GM23338 (cell line): ENCODE results near the gene AFF1. TPM values are rescaled to one million over a fixed set of nuclear protein-coding genes. Genes with fewer than 3 reads are reported as not detected.

Experiments
- EZH2 ChIP-seq: fragments of 200-600 bp; sonication (generic); IDR thresholded peaks from one replicate; pipeline ENCODE4 v1.8.0; 2017; ENCODE audit warnings: antibody characterized with exemption, mild to moderate bottlenecking, low read depth; ENCODE audit not compliant: unreplicated experiment
- EZH2phosphoT487 ChIP-seq: fragments of 200-600 bp; sonication (generic); IDR thresholded peaks from one replicate; pipeline ENCODE4 v1.8.1; 2018; ENCODE audit warnings: antibody characterized with exemption; ENCODE audit not compliant: unreplicated experiment
- POLR2AphosphoS5 ChIP-seq: IDR thresholded peaks from 2 replicates; pipeline ENCODE4 v1.6.1; 2016; ENCODE audit warnings: antibody characterized with exemption, low read depth
- STAT1 ChIP-seq: IDR thresholded peaks from one replicate; pipeline ENCODE4 v1.6.1; 2016; ENCODE audit warnings: antibody characterized with exemption; ENCODE audit not compliant: unreplicated experiment
- ZNF114 ChIP-seq: fragments of 250-450 bp; sonication (Bioruptor Pico); IDR thresholded peaks from 2 replicates; pipeline ENCODE4 v1.5.0; 2020; ENCODE audit warnings: mild to moderate bottlenecking, moderate library complexity
- ZNF462 ChIP-seq: fragments of 250-450 bp; sonication (Bioruptor Pico); IDR thresholded peaks from 2 replicates; pipeline ENCODE4 v1.5.0; 2020; ENCODE audit warnings: mild to moderate bottlenecking, moderate library complexity
- polyA plus RNA-seq: library from polyadenylated mRNA; unstranded; fragments of >200 nt; fragmentation: Nextera tagmentation; extraction: Ambion mirVana; gene quantifications from 2 replicates; pipeline ENCODE4 v1.2.1, GENCODE V29; 2016
- total RNA-seq: library from RNA; depleted of rRNA; stranded (reverse); fragments of >200 nt; shearing (Covaris generic); gene quantifications from 2 replicates; pipeline ENCODE4 v1.2.3, GENCODE V29; 2014
- TF ChIP-seq, protein P1 (sequence below): IDR thresholded peaks from one replicate; pipeline ENCODE4 v1.6.1; 2018; ENCODE audit warnings: antibody characterized with exemption; ENCODE audit not compliant: unreplicated experiment
- TF ChIP-seq, protein P2 (sequence below), 2 experiments: fragments of 200-600 bp in 1 of 2; sonication (generic) in 1 of 2; conservative IDR thresholded peaks; 2 replicates each; pipeline versions ENCODE4 v1.5.1 to v1.6.1; 2016 to 2017; ENCODE audit warnings: antibody characterized with exemption in 2 of 2, low read depth in 2 of 2, mild to moderate bottlenecking in 2 of 2, moderate library complexity in 1 of 2

The AFF1 gene
- total and polyA plus RNA-seq, 2 experiments from 2014 or later = 42.6 to 67.2 TPM

DNA sequence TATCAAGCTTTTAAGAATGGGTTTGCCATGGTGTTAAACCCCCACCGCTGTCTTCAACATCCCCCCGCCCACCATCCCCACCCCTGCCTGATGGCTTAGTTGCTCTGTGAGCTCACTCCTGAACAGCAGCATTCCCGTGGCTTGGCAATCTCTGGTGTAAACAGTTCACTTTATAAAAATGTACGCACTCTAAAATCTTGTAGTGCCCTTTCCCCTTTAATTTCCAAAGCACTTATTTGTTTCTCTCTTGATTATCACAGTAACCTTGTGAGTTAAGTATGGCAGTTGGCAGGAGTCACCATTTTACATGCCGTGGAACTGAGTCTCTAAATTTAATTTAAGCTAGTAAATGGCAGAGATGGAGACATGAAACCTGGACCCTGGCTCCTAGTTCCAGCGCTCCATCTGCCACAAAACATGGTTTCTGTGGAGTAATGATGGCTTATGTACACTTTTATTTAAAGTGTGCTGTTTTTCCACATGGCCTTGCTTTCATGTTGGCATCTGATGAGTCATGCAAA, 123.1 kb downstream of the AFF1 start (continued):
- TF ChIP-seq ZNF462 (CRISPR knock-in tag) (no peak), STAT1 (no peak), ZNF114 (CRISPR knock-in tag) (no peak), EZH2phosphoT487 (no peak), EZH2 (no peak), POLR2AphosphoS5 (no peak)
- TF ChIP-seq, protein P1, sequence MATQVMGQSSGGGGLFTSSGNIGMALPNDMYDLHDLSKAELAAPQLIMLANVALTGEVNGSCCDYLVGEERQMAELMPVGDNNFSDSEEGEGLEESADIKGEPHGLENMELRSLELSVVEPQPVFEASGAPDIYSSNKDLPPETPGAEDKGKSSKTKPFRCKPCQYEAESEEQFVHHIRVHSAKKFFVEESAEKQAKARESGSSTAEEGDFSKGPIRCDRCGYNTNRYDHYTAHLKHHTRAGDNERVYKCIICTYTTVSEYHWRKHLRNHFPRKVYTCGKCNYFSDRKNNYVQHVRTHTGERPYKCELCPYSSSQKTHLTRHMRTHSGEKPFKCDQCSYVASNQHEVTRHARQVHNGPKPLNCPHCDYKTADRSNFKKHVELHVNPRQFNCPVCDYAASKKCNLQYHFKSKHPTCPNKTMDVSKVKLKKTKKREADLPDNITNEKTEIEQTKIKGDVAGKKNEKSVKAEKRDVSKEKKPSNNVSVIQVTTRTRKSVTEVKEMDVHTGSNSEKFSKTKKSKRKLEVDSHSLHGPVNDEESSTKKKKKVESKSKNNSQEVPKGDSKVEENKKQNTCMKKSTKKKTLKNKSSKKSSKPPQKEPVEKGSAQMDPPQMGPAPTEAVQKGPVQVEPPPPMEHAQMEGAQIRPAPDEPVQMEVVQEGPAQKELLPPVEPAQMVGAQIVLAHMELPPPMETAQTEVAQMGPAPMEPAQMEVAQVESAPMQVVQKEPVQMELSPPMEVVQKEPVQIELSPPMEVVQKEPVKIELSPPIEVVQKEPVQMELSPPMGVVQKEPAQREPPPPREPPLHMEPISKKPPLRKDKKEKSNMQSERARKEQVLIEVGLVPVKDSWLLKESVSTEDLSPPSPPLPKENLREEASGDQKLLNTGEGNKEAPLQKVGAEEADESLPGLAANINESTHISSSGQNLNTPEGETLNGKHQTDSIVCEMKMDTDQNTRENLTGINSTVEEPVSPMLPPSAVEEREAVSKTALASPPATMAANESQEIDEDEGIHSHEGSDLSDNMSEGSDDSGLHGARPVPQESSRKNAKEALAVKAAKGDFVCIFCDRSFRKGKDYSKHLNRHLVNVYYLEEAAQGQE = no peak
- TF ChIP-seq, protein P2, sequence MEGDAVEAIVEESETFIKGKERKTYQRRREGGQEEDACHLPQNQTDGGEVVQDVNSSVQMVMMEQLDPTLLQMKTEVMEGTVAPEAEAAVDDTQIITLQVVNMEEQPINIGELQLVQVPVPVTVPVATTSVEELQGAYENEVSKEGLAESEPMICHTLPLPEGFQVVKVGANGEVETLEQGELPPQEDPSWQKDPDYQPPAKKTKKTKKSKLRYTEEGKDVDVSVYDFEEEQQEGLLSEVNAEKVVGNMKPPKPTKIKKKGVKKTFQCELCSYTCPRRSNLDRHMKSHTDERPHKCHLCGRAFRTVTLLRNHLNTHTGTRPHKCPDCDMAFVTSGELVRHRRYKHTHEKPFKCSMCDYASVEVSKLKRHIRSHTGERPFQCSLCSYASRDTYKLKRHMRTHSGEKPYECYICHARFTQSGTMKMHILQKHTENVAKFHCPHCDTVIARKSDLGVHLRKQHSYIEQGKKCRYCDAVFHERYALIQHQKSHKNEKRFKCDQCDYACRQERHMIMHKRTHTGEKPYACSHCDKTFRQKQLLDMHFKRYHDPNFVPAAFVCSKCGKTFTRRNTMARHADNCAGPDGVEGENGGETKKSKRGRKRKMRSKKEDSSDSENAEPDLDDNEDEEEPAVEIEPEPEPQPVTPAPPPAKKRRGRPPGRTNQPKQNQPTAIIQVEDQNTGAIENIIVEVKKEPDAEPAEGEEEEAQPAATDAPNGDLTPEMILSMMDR (conservative IDR thresholded peaks at IDR 0.05; ENCODE audit: low read depth in 2 of 2) = no peak
